Parathyroid adenoma (tissue), 2 donors: ENCODE data around the gene POU1F1.
"Not testable (repeated sequence)": the region's sequence is repeated elsewhere in the genome, so short reads cannot be mapped to it uniquely, and the experiment has no call there.

Source experiments
- H2AFZ ChIP-seq: fragments of 300-600 bp; sonication (generic); one replicate; pipeline ENCODE4 v1.7.0; 2017; ENCODE audit warnings: antibody characterized with exemption, mild to moderate bottlenecking
- H3K27ac ChIP-seq: fragments of 300-600 bp; sonication (generic); one replicate; pipeline ENCODE4 v1.7.0; 2017
- H3K27me3 ChIP-seq: fragments of 300-600 bp; sonication (generic); one replicate; pipeline ENCODE4 v1.7.0; 2017; ENCODE audit warnings: low read length; ENCODE audit not compliant: control insufficient read depth, insufficient read depth
- H3K36me3 ChIP-seq: fragments of 300-600 bp; sonication (generic); one replicate; pipeline ENCODE4 v1.7.0; 2017; ENCODE audit warnings: low read length; ENCODE audit not compliant: control insufficient read depth, insufficient read depth
- H3K4me1 ChIP-seq: fragments of 300-600 bp; sonication (generic); one replicate; pipeline ENCODE4 v1.7.0; 2017; ENCODE audit warnings: control low read depth
- H3K4me2 ChIP-seq: fragments of 300-600 bp; sonication (generic); one replicate; pipeline ENCODE4 v1.7.0; 2017; ENCODE audit warnings: low read length
- H3K4me3 ChIP-seq: fragments of 300-600 bp; sonication (generic); one replicate; pipeline ENCODE4 v1.7.0; 2017; ENCODE audit warnings: low read depth, low read length
- H3K79me2 ChIP-seq: fragments of 300-600 bp; sonication (generic); one replicate; pipeline ENCODE4 v1.7.0; 2017; ENCODE audit warnings: control low read depth
- H3K9ac ChIP-seq: fragments of 300-600 bp; sonication (generic); one replicate; pipeline ENCODE4 v1.7.0; 2017; ENCODE audit warnings: mild to moderate bottlenecking
- H3K9me3 ChIP-seq: fragments of 300-600 bp; sonication (generic); one replicate; pipeline ENCODE4 v1.7.0; 2017; ENCODE audit warnings: low read length; ENCODE audit not compliant: control insufficient read depth
- TF ChIP-seq, protein P1 (sequence below): fragments of 300-600 bp; sonication (generic); IDR thresholded peaks from one replicate; pipeline ENCODE4 v1.7.0; 2017; ENCODE audit warnings: antibody characterized with exemption, mild to moderate bottlenecking
- donor health status: primary hyperparathyroidism.

Gene POU1F1

GRCh38 chr3:87305517-87305916 lies 29.1 kb upstream of the POU1F1 start:
- H3K4me1 ChIP-seq, result no peaks in the 10 kb centered on the region
- H3K4me2 ChIP-seq, result no peak overlapping the region
- no peaks in the 10 kb centered on the region for H3K9me3 ChIP-seq
- H2AFZ ChIP-seq, result no peak overlapping the region
- H3K36me3 ChIP-seq, result no peaks in the 10 kb centered on the region
- no peaks in the 10 kb centered on the region for H3K27me3 ChIP-seq
- H3K79me2 ChIP-seq, result no peaks in the 10 kb centered on the region
- H3K4me3 ChIP-seq, result no peak overlapping the region
- H3K9ac ChIP-seq, result no peak overlapping the region
- TF ChIP-seq, protein P1, sequence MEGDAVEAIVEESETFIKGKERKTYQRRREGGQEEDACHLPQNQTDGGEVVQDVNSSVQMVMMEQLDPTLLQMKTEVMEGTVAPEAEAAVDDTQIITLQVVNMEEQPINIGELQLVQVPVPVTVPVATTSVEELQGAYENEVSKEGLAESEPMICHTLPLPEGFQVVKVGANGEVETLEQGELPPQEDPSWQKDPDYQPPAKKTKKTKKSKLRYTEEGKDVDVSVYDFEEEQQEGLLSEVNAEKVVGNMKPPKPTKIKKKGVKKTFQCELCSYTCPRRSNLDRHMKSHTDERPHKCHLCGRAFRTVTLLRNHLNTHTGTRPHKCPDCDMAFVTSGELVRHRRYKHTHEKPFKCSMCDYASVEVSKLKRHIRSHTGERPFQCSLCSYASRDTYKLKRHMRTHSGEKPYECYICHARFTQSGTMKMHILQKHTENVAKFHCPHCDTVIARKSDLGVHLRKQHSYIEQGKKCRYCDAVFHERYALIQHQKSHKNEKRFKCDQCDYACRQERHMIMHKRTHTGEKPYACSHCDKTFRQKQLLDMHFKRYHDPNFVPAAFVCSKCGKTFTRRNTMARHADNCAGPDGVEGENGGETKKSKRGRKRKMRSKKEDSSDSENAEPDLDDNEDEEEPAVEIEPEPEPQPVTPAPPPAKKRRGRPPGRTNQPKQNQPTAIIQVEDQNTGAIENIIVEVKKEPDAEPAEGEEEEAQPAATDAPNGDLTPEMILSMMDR, result no peak
- H3K27ac ChIP-seq, result no peak overlapping the region

- H3K4me1 ChIP-seq, H3K4me2 ChIP-seq, H3K36me3 ChIP-seq, H2AFZ ChIP-seq, H3K4me3 ChIP-seq, H3K79me2 ChIP-seq, H3K9me3 ChIP-seq, H3K27me3 ChIP-seq, H3K9ac ChIP-seq, H3K27ac ChIP-seq: not testable (repeated sequence)
These were observed 28.6 kb upstream of the POU1F1 start for GRCh38 chr3:87305031-87305430.

GRCh38 chr3:87298111-87298718 lies 21.8 kb upstream of the POU1F1 start:
- TF ChIP-seq, protein P1, result peak; percentile 65
- Histone ChIP-seq H3K79me2 (no peaks in the 10 kb centered on the region), H3K27me3 (no peaks in the 10 kb centered on the region), H2AFZ (no peak overlapping the region), H3K4me2 (no peak overlapping the region), H3K4me3 (no peak overlapping the region), H3K27ac (no peak overlapping the region), H3K9ac (no peak overlapping the region), H3K4me1 (no peaks in the 10 kb centered on the region), H3K9me3 (no peaks in the 10 kb centered on the region), H3K36me3 (no peaks in the 10 kb centered on the region)

- no peak overlapping the region for H3K27ac ChIP-seq
- TF ChIP-seq, protein P1, result no peak
- peaks cover 3% of the 10 kb centered on the region for H3K36me3 ChIP-seq
- H3K9ac ChIP-seq, result no peak overlapping the region
- H3K79me2 ChIP-seq, result no peaks in the 10 kb centered on the region
- no peaks in the 10 kb centered on the region for H3K27me3 ChIP-seq
- H3K4me1 ChIP-seq, result no peaks in the 10 kb centered on the region
- no peak overlapping the region for H3K4me2 ChIP-seq
- no peak overlapping the region for H3K4me3 ChIP-seq
- no peak overlapping the region for H2AFZ ChIP-seq
- no peaks in the 10 kb centered on the region for H3K9me3 ChIP-seq
These were observed 12.1 kb upstream of the POU1F1 start for GRCh38 chr3:87288446-87288845.

GRCh38 chr3:87287011-87287410 lies 10.6 kb upstream of the POU1F1 start:
- TF ChIP-seq, protein P1, result no peak
- no peak overlapping the region for H3K27ac ChIP-seq
- no peak overlapping the region for H3K9ac ChIP-seq
- H3K4me1 ChIP-seq, result no peaks in the 10 kb centered on the region
- H3K27me3 ChIP-seq, result no peaks in the 10 kb centered on the region
- H3K4me3 ChIP-seq, result no peak overlapping the region
- H2AFZ ChIP-seq, result no peak overlapping the region
- H3K79me2 ChIP-seq, result no peaks in the 10 kb centered on the region
- peaks cover 3% of the 10 kb centered on the region for H3K36me3 ChIP-seq
- H3K4me2 ChIP-seq, result no peak overlapping the region
- no peaks in the 10 kb centered on the region for H3K9me3 ChIP-seq
